Glutamatergic neuron (in vitro differentiated cells): ENCODE measurements around the gene NR1D2. TPM values are rescaled to one million over a fixed set of nuclear protein-coding genes. Genes with fewer than 3 reads are reported as not detected.

Experiments used
- DNase-seq: peaks from one replicate; pipeline ENCODE4 v3.0.0; 2022
- H3K27ac Mint-ChIP-seq: one replicate; pipeline ENCODE4 v1.8.0; 2020; ENCODE audit warnings: mild to moderate bottlenecking, mixed read lengths, inconsistent platforms; ENCODE audit not compliant: unreplicated experiment
- H3K27me3 Mint-ChIP-seq: one replicate; pipeline ENCODE4 v1.8.0; 2020; ENCODE audit warnings: mild to moderate bottlenecking, moderate library complexity, mixed read lengths, inconsistent platforms; ENCODE audit not compliant: unreplicated experiment
- H3K36me3 Mint-ChIP-seq: one replicate; pipeline ENCODE4 v1.8.0; 2020; ENCODE audit warnings: mild to moderate bottlenecking, mixed read lengths, inconsistent platforms; ENCODE audit not compliant: unreplicated experiment
- H3K4me1 Mint-ChIP-seq: one replicate; pipeline ENCODE4 v1.8.0; 2020; ENCODE audit warnings: mild to moderate bottlenecking, low read depth, mixed read lengths, inconsistent platforms; ENCODE audit not compliant: unreplicated experiment
- H3K4me3 Mint-ChIP-seq: one replicate; pipeline ENCODE4 v1.8.0; 2020; ENCODE audit warnings: mild to moderate bottlenecking, mixed read lengths, inconsistent platforms; ENCODE audit not compliant: unreplicated experiment
- H3K9me3 Mint-ChIP-seq: one replicate; pipeline ENCODE4 v1.8.0; 2020; ENCODE audit warnings: mild to moderate bottlenecking, moderate library complexity, mixed read lengths, inconsistent platforms; ENCODE audit not compliant: unreplicated experiment
- total RNA-seq: library from RNA; stranded (reverse); fragmentation: NEBNext Ultra II Directional; extraction: Animal tissue kit (Norgen Biotek cat#: 25700); gene quantifications from one replicate; pipeline ENCODE4 v1.2.1, GENCODE V29; 2021; ENCODE audit not compliant: unreplicated experiment
- TF ChIP-seq, protein P1 (sequence below): fragments of 200-600 bp; sonication (generic); IDR thresholded peaks from one replicate; pipeline ENCODE4 v1.5.0; 2021; ENCODE audit not compliant: partially characterized antibody, unreplicated experiment

Gene NR1D2
- total RNA-seq, 1 donor from 2014 or later: 10.1 TPM

GRCh38 chr3:23940775-23941174 is 4.3 kb upstream of the NR1D2 start:
- peaks cover 5% of the 10 kb centered on the region for H3K4me1 Mint-ChIP-seq
- TF ChIP-seq, protein P1, sequence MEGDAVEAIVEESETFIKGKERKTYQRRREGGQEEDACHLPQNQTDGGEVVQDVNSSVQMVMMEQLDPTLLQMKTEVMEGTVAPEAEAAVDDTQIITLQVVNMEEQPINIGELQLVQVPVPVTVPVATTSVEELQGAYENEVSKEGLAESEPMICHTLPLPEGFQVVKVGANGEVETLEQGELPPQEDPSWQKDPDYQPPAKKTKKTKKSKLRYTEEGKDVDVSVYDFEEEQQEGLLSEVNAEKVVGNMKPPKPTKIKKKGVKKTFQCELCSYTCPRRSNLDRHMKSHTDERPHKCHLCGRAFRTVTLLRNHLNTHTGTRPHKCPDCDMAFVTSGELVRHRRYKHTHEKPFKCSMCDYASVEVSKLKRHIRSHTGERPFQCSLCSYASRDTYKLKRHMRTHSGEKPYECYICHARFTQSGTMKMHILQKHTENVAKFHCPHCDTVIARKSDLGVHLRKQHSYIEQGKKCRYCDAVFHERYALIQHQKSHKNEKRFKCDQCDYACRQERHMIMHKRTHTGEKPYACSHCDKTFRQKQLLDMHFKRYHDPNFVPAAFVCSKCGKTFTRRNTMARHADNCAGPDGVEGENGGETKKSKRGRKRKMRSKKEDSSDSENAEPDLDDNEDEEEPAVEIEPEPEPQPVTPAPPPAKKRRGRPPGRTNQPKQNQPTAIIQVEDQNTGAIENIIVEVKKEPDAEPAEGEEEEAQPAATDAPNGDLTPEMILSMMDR: no peak
- no peak overlapping the region for H3K27ac Mint-ChIP-seq
- H3K4me3 Mint-ChIP-seq: no peak overlapping the region
- no peaks in the 10 kb centered on the region for H3K36me3 Mint-ChIP-seq
- no peak for DNase-seq
- H3K27me3 Mint-ChIP-seq: peaks cover 6% of the 10 kb centered on the region
- peaks cover 13% of the 10 kb centered on the region for H3K9me3 Mint-ChIP-seq

- TF ChIP-seq, protein P1: no peak
- Mint-ChIP-seq H3K9me3 (peaks cover 14% of the 10 kb centered on the region), H3K27ac (no peak overlapping the region), H3K4me1 (peaks cover 5% of the 10 kb centered on the region), H3K4me3 (no peak overlapping the region), H3K36me3 (no peaks in the 10 kb centered on the region), H3K27me3 (peaks cover 8% of the 10 kb centered on the region)
- no peak for DNase-seq
Measured at GRCh38 chr3:23941440-23941839, 3.6 kb upstream of the NR1D2 start.

GRCh38 chr3:23942546-23942945 is 2.5 kb upstream of the NR1D2 start:
- no peak overlapping the region for H3K4me3 Mint-ChIP-seq
- DNase-seq: no peak
- H3K4me1 Mint-ChIP-seq: peaks cover 8% of the 10 kb centered on the region
- peaks cover 12% of the 10 kb centered on the region for H3K27me3 Mint-ChIP-seq
- TF ChIP-seq, protein P1: no peak
- peaks cover 15% of the 10 kb centered on the region for H3K9me3 Mint-ChIP-seq
- H3K27ac Mint-ChIP-seq: no peak overlapping the region
- no peaks in the 10 kb centered on the region for H3K36me3 Mint-ChIP-seq

- peak overlapping the region; percentile 89 for H3K4me3 Mint-ChIP-seq
Measured at GRCh38 chr3:23944007-23944783, 891 bp upstream of the NR1D2 start.

DNA sequence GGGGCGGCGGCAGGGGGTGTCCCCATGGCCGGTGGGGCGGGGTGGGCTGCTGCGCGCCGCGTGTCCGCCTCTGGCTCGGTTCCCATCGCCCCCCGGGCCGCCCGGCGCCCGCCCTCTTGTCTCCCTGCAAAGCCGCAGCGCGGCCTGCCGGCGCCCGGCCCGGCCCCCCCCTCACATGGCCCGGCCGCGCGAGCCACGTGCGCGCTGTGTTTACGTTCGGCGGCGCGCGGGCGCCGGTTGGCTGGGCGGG is 502 bp downstream of the NR1D2 start:
- Mint-ChIP-seq H3K9me3 (peaks cover 15% of the 10 kb centered on the region), H3K27me3 (peaks cover 13% of the 10 kb centered on the region), H3K4me1 (peaks cover 8% of the 10 kb centered on the region), H3K4me3 (no peak overlapping the region), H3K36me3 (no peaks in the 10 kb centered on the region), H3K27ac (no peak overlapping the region)
- no peak for DNase-seq
- TF ChIP-seq, protein P1: no peak

More at GRCh38 chr3:23944007-23944783, 891 bp upstream of the NR1D2 start:
- peaks cover 8% of the 10 kb centered on the region for H3K4me1 Mint-ChIP-seq
- H3K9me3 Mint-ChIP-seq: peaks cover 15% of the 10 kb centered on the region
- TF ChIP-seq, protein P1: no peak
- H3K27me3 Mint-ChIP-seq: peaks cover 13% of the 10 kb centered on the region
- no peaks in the 10 kb centered on the region for H3K36me3 Mint-ChIP-seq
- DNase-seq: no peak
- H3K27ac Mint-ChIP-seq: peak overlapping the region; percentile 81
